ENCODE results near the gene TMEM150A. TPM values are rescaled to one million over a fixed set of nuclear protein-coding genes. Genes with fewer than 3 reads are reported as not detected.

Gene TMEM150A
- total RNA-seq, 6 experiments from 2014 or later, result 20.0 to 26.7 (median 21.9) TPM

- H3K36me3 ChIP-seq, result peaks cover 10 to 99% (median 51%) of the 10 kb centered on the region in 4 donors
- TF ChIP-seq POLR2A (IDR thresholded peaks at IDR 0.05), result no peak
- no peaks in the 10 kb centered on the region for H3K27me3 ChIP-seq
- DNase-seq (no peak), ATAC-seq (no peak)
- WGBS (ENCODE audit: insufficient coverage, low coverage, low lambda C conversion rate, missing lambda C conversion rate), result 100% methylated on average over 1 of the region's 8 CpGs
- H3K4me3 ChIP-seq, result no peak overlapping the region
- H3K9me3 ChIP-seq, result no peaks in the 10 kb centered on the region
- no peaks in the 10 kb centered on the region for H3K4me1 ChIP-seq
- intact Hi-C loops (cut with DNase I), result no loop called here
- H3K27ac ChIP-seq, result no peak overlapping the region
These were observed 42.4 kb upstream of the TMEM150A start for GRCh38 chr2:85644909-85645308.

GRCh38 chr2:85642725-85643124, 40.2 kb upstream of the TMEM150A start:
- no peak for DNase-seq
- WGBS (ENCODE audit: insufficient coverage, low coverage, low lambda C conversion rate, missing lambda C conversion rate), result 80% methylated on average over 3 of the region's 3 CpGs
- ATAC-seq, result no peak
- intact Hi-C loops (cut with DNase I), result no loop called here
- Histone ChIP-seq H3K27me3 (no peaks in the 10 kb centered on the region), H3K4me3 (no peak overlapping the region), H3K4me1 (no peaks in the 10 kb centered on the region), H3K9me3 (no peaks in the 10 kb centered on the region), H3K27ac (no peak overlapping the region), H3K36me3 (peaks cover 10 to 98% (median 46%) of the 10 kb centered on the region in 4 donors)
- no peak for TF ChIP-seq POLR2A (IDR thresholded peaks at IDR 0.05)
- TF ChIP-seq CTCF (IDR thresholded peaks at IDR 0.05), result no peak

GRCh38 chr2:85635636-85636035, 33.1 kb upstream of the TMEM150A start:
- no peaks in the 10 kb centered on the region for H3K27me3 ChIP-seq
- 58% methylated on average over 4 of the region's 4 CpGs for WGBS (ENCODE audit: insufficient coverage, low coverage, low lambda C conversion rate, missing lambda C conversion rate)
- no peak for DNase-seq
- no peaks in the 10 kb centered on the region for H3K4me1 ChIP-seq
- no peak overlapping the region for H3K27ac ChIP-seq
- TF ChIP-seq POLR2A (IDR thresholded peaks at IDR 0.05) (no peak), CTCF (IDR thresholded peaks at IDR 0.05) (no peak)
- no peaks in the 10 kb centered on the region for H3K9me3 ChIP-seq
- H3K36me3 ChIP-seq, result peaks cover 0 to 90% (median 39%) of the 10 kb centered on the region in 4 donors
- H3K4me3 ChIP-seq, result no peak overlapping the region
- ATAC-seq, result no peak
- intact Hi-C loops (cut with DNase I), result loop anchor here in 1 of 2 donors (10.0 kb wide), 1 partner anchor 179 kb away; no protein-coding TSS in a partner anchor

GRCh38 chr2:85635011-85635410, 32.5 kb upstream of the TMEM150A start:
- TF ChIP-seq POLR2A (IDR thresholded peaks at IDR 0.05), result no peak
- no peak for TF ChIP-seq CTCF (IDR thresholded peaks at IDR 0.05)
- WGBS (ENCODE audit: insufficient coverage, low coverage, low lambda C conversion rate, missing lambda C conversion rate), result 83% methylated on average over 8 of the region's 8 CpGs

GRCh38 chr2:85631316-85631715, 28.8 kb upstream of the TMEM150A start:
- Histone ChIP-seq H3K4me3 (no peak overlapping the region), H3K27me3 (no peaks in the 10 kb centered on the region), H3K27ac (no peak overlapping the region), H3K36me3 (peaks cover 0 to 93% (median 37%) of the 10 kb centered on the region in 4 donors), H3K9me3 (no peaks in the 10 kb centered on the region), H3K4me1 (no peaks in the 10 kb centered on the region)
- WGBS (ENCODE audit: insufficient coverage, low coverage, low lambda C conversion rate, missing lambda C conversion rate), result 92% methylated on average over 2 of the region's 3 CpGs
- DNase-seq (no peak), ATAC-seq (no peak)
- intact Hi-C loops (cut with DNase I), result loop anchor here in 1 of 2 donors (10.0 kb wide), 1 partner anchor 183 kb away; no protein-coding TSS in a partner anchor
- TF ChIP-seq POLR2A (IDR thresholded peaks at IDR 0.05), result no peak
- no peak for TF ChIP-seq CTCF (IDR thresholded peaks at IDR 0.05)

More at GRCh38 chr2:85635011-85635410, 32.5 kb upstream of the TMEM150A start:
- ATAC-seq (no peak), DNase-seq (no peak)
- no peaks in the 10 kb centered on the region for H3K27me3 ChIP-seq
- no peak overlapping the region for H3K4me3 ChIP-seq
- intact Hi-C loops (cut with DNase I), result loop anchor here in 1 of 2 donors (10.0 kb wide), 1 partner anchor 180 kb away; no protein-coding TSS in a partner anchor
- H3K36me3 ChIP-seq, result peaks cover 0 to 90% (median 39%) of the 10 kb centered on the region in 4 donors
- no peaks in the 10 kb centered on the region for H3K4me1 ChIP-seq
- no peaks in the 10 kb centered on the region for H3K9me3 ChIP-seq
- H3K27ac ChIP-seq, result no peak overlapping the region
